GM18520 (cell line): ENCODE data around the gene MOSMO.

ENCODE experiments used
- ATAC-seq: cut with Tn5 transposase; IDR thresholded peaks from one replicate; pipeline ENCODE4 v1.9.1; 2021; ENCODE audit not compliant: unreplicated experiment

The MOSMO gene

GRCh38 chr16:22132801-22133200 is 124.9 kb downstream of the MOSMO start:
- ATAC-seq, result no peak
